HS-27A (cell line): ENCODE results near the gene CHERP.

ENCODE experiments used
- DNase-seq: peaks from one replicate; pipeline ENCODE4 v3.0.0-alpha.2; 2012; ENCODE audit warnings: low read depth, missing footprints

Gene CHERP

DNA sequence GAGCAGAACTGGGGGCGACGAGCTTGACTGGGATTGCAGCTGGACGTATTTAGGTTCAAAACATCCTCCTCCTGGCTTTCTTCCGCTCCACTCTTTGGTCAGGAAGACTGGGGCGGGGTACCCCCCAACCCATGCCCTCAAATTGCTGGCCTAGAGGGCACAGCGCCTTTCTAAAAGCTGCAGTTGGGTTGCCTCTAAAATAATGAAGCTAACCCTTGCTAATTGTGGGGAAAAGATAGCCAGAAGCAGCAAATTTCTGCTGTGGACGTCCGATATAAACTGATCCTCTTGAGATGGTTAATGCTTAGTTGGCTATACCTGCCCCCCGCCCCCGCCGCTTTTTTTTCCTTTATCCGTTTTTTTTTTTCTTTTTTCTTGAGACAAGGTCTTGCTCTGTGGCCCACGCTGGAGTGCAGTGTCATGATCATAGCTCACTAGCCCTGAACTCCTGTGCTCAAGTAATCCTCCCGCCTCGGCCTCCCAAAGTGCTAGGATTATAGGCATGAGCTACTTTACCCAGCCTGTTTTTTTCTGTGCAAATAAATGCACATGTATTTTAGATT, 754 bp upstream of the CHERP start:
- DNase-seq = no peak

DNA sequence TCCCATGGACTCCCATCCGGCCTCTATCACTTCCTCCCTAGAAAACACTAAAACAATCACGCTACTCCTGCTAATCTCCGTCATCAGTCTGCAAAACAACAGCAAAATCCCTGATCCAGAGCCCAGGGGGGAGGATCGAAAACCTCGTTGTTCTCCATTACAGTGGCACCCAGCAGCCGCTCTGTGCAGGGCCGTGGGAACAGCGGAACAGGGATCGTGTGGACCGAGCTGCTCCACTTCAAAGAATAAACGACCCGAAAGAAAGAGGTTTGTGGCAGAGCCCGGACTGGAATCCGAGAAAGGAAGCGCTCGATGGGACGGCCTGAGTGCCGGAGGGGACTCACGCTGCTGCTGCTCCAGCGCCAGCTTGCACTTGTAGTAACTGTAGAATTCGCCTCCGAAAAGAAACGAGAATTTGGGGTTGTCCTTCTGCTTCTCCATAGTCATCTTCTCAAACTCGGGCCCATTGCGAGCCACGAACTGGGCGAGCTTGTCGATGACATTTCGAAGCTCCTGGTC, 652 bp downstream of the CHERP start:
- DNase-seq = peak; percentile 4

DNA sequence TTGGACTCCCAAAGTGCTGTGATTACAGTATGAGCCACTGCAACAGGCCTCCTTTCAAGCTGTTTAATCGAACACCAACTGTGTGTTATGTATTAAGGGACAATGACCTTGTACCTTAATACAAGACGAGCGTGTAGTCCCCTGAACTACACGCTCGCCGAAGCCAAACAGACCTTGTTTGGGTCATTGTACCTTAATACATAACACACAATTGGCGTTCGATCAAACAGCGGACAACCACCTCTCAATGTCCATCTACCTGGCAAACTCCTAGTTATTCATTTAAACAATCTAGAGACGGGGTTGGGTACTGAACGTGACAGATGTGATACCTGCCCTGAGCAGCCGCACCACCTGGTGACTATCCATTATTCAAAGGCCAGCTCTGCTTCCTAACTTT, 1.3 kb downstream of the CHERP start:
- DNase-seq = no peak

DNA sequence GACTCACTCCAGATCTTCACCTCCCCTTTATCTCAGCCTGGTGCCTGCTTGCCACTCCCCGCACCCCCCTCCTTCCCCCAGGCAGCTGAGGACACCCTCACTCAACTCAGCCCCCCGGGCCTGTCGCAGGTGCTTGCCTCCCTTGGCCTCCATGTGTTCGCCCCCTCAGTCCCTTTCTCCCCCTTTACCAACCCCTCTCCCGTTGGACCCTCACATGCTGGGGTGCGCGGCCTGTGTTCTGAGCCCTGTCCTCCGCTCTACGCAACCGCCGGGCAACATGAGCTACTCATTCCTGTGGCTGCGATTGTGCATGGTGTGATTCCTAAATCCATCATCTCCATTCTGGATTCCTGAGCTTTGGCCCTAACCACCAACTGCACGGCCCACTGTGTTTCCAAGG, 5.1 kb downstream of the CHERP start:
- no peak for DNase-seq

DNA sequence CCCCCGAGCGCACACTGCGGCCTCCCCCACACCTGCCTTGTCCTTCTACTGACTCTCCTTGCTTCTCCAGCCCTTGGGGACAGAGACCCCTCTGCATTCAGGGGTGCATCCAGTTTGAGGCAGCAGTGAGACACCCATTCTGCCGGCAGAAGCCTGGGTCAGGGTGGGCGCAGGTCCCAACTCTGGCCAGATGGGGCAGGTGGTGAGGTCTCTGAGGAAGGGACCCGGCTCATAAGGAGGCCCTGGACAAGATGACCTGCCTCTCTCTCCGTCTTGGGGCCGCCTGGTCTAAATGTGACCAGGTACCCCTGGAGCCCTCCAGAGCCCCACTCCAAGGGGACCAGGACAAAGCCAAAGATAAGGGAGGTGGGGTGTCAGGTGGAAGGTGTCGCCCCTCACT, 6.1 kb downstream of the CHERP start:
- DNase-seq = no peak

DNA sequence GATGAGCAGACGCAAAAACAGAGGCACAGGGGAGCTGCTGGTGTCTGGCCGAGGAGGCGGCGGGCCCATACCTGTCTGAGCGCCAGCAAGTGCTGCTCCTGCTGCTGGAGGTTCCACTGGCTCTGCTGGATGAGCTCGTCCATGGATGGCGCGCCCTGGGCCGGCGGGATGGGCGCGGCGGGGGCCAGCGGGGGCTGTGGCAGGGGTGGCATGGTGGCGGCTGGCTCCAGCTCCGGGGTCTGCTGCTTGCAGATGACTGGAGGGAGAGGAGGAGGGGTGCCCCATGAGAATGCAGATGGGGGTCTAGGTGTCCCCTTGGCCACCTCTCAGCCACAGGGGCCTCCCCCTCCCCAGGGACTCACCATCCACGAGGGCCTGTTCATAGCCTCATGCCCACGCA, 6.9 kb downstream of the CHERP start:
- DNase-seq = no peak

DNA sequence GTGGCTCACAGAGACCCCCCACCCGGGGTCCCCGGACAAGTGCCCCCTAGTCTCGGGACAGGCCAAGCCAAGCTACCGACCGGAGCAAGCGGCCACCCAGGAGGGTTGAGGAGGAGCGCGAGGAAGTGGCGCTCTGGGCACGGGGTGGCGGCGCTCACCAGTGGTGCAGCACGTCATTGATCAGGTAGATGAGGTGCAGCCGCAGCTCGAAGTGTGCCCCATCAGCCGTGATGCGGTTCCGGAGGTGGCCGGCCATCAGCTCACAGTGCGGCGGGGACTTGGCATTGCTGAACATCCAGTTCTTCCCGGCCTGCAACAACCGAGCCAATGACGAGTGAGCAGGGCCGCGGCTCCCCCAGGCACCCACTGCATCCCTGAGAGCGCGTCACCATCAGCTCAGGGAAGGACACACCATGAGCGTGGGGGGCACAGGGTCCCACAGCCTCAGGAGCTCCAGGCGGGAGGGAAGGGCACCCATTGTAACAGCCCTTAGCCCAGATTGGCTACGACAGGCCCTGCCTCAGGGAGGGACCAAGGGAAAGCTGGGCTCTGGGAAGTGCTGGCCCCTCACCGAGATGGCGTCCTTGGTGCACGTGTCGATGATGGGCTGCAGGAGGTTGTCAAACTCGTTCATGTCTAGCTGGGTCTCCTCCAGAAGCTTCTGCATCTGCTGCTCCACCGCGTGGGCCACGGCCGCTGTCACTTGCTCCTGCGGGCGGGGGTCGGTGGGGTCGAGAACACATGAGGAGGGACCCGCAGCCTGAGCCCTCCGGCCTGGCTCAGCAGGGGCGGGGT, 9.6 kb downstream of the CHERP start:
- DNase-seq = no peak

DNA sequence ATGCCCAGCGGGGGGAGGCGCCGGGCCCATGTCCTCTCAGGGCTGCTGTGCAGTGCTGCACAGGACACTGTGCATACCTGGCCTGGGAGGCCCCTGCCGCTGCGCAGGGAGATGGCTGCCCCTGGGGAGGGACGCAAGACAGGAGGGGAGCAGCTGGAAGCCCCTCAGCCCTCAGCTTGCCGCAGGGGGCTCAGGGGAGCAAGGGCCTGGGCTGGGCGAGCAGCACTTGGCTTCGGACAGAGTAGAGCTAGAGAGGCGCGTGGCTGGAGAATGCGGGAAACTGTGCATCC, 10.9 kb downstream of the CHERP start:
- no peak for DNase-seq

DNA sequence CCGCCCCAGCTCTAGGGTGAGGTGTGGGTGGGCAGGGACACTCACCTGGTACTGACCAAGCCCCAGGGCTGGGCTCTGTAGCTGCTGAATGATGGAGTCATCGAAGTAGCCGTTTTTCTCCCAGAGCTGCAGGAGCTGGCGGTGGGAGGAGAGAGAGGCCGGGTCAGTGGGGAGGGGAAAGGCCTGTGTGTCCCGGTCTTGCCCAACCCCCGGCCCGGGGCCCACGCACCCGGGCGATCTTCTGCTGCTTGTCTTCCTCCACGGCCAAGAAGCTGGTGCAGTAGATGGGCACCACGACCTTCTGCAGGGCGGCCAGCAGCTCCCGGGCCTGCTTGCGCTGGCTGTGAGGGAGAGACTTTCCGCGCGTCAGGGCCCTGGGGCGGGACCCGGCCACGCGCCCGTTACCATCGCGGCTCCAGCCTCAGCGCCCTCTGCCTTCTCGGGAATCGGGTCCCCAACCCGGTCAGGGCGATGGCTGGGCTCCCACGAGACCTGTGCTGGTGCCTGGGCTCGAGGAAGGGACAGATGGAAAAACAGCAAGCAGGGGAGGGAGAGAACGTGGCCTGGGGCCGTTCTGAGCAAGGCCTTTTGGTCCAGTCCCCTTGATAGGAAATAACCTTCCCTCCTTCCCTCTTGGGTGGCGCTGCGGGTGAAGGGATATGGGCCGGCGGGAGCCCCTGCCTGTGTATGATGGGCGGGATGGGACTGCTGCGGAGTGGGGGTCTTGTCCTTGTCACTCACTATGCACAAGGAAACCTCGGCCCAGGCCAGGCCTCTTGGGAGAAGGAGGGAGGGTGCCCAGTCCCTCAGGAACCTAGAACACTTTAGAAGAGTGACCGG, 11.5 kb downstream of the CHERP start:
- no peak for DNase-seq

DNA sequence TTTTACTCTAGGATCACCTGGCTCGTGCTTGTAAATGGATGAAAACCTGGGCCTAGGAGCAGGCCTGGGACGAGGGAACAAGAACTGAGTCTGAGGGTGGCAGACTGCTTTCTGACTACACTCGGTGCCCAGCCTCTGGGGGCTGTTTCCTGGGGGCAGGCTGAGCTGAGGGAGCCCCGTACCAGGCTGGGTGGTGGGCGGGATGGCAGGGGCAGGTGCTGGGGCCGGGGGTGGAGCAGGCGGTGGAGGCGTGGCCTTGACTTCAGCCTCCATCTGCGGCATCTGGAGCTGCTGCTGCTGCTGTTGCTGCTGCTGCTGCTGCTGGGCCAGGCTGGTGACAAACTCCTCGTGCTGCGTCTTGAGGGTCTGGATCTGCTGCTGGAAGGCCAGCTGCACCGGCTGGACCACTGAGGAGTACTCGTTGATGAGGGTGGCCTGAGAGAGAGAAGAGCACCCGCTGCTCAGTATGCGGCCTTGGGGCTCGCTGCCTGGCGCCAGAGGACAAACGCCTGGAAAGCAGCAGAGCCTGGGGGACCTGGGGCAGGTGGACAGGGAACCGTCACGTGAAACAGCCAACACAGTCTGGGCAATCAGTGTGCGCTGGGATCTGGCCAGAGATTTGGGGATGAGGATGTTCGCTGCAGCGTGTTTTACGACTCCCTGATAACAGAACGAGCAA, 12.6 kb downstream of the CHERP start:
- no peak for DNase-seq

DNA sequence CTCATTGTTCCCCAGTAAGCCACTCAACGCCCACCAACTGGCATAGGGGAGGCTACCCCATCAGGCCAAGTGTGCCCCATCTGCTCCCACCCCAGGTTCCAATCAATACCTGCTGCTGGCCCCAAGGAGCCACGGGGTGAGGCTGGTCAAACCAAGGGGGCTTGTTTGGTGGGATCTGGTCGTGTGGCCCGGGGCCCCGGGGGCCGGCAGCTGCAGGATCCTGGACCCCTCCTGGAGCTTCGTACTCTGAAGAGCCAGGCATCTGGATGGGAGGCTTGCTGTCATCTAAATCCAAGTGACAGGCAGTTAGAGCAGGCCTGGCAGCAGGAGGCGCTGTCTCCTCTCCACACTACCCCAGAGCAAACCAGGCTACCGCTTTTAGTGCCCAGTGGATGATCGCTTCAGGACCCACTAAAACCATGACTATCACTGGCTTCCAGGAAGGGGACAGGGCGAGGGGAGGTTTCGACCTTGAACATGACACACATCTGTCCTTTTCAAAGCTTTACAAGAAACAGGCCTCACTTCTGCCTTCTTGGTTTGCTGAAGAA, 14.2 kb downstream of the CHERP start:
- no peak for DNase-seq

DNA sequence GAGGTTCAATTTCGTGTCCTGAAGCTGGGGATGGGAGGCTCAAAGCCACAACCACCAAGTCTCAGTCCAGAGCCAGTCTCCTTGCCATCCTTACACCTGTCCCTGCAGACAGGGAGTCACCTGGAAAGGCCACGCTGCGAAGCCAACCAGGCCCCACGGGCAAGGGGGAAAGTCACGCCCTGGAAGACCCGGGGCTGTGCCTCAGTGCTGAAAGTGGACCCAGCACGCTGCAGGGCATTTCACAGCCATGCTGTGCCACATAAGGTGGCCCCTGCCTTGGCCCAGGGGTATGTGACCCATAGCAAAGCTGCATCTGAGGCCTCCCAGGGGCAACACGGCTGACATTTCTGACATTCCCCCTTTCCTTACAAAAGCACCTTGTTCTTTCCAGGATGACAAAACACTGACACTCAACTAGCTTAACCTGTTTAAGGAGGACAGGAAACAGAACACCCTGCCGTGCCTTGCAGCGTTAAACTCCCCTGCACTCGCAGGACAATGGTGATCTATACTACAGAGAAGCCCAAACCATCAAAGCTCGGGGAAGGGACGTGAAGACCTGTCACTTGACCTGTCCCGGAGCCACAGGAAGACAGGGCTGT, 14.8 kb downstream of the CHERP start:
- no peak for DNase-seq

DNA sequence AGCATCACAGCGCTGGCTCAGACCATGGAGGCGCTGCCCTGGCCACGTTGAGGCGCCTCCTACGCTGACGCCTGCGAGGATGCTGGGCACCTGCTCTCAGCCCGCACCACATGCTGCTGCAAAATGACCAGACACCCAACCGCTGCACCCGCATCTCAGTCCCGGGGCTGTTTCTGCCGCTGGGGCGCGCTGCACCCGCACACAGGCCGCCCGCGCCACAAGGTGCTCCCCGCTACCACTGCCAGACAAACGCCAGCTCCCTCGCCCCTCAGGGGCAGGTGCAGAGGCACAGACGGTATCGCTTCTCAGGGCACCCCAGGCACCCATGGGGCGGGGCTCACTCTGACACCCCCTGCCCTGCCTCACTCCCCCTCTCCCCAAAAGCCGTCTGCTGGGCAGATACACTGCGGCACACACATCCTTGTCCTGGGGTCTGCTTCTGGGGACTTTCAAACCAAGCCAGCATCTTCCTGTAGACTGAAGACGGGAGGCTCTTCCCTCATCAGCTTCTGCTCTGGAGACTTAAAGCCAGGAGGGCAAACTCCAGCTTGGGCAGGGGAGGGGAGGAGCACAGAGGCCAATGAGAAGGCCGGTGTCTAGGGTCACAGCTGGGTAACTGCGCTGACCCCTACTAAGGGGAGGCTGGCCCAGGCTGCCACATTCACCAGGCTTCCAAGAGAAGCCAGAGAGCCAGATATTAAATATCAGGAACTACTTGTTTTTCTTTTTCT, 16.3 kb downstream of the CHERP start:
- no peak for DNase-seq

DNA sequence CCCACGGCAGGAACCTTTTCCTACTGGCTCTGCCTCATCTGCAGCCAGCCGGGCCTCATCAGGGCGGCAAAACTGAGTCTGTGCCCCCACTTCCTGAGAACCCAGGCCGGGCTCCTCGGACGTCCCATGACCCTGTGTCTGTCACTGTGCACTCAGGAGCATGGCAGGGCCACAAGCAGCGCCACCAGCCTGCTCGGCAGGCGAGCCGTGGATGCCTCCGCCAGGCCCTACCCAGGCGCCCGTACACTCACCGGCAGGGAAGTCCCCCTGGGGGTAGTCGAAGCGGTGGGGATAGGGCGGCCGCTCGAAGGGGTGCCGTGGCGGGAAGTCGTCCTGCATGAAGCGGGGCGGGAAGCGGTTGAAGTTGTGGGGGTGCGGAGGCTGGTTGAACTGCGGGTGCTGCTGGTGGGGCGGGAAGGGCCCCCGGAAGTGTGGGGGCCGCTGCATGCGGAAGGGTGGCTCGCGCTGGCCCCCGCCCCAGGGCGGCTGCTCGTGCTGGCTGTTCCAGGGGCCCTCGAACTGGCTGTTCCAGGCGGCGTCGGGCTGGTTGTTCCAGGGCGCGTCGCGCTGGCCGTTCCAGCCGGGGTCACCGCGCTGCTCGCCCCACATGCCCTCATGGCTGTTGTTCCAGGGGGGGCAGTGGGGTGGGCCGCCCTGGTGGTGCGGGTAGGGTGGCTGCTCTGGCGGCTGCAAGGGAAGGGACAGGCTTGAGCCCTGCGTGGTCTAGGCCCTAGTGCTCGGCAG, 17.1 kb downstream of the CHERP start:
- DNase-seq = no peak

DNA sequence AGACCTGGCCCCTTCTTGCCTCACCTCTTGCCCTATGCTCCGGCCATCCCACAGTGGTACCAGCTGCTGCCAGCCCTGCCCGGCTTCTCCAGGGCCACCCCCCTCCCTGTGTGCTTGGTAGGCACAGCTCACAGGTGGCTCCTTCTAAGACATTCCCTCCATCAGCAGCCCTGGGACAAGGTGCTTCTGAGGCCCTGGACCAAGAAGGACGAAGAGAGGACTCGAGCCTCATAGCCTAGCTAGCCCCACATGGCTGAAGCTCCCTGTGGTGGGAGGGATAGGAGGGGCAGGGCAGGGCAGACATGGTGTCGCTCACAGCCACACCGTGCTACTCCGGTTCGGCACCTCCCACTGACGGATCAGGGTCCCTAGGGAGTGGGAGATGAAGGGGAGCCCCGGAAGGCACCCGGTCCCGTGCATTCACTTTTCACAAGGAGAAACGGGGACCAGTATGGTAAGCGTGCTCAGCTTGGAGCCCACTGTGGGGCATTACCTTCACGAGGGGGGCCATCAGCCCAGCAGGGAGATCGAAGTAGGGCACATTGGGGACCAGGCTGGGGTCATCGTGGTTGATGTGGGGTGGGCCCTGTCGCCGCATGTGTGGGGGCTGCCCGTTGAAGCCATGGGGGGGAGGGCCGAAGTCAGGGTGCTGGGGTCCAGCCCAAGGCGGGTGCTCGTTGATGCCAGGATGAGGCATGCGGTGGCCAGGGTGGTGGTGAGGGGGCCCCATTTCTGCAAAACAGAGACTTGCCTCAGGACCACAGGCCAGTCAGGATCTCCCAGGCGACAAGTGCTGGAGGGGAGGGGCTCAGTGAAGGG, 19.5 kb downstream of the CHERP start:
- no peak for DNase-seq

DNA sequence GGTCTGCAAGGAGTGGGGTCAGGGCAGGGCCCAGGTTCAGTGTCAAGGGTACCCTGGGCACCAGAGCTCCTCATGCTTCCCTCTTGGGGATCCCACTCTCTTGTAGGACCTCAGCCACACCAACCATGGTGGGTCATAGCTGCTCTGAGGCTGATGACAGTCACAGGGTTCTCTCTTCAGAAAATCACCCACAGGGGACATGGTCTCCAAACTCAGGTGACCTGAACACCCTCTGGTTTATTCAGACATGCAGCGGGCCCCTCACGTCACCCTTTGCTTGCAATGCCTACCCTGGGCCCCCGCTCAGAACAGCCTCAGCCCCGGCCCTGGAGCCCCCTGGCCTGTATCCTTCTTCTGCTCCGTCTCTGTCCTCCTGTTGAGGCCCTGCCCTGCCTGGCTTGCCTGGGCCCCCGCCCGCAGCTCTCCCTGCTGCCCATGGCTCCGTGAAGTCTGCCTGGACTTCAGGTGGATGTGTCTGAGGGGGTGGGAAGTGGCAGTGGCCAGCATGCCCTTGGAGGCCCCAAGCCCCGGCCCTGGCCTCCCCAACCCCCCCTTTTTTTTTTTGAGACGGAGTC, 20.4 kb downstream of the CHERP start:
- DNase-seq = no peak

DNA sequence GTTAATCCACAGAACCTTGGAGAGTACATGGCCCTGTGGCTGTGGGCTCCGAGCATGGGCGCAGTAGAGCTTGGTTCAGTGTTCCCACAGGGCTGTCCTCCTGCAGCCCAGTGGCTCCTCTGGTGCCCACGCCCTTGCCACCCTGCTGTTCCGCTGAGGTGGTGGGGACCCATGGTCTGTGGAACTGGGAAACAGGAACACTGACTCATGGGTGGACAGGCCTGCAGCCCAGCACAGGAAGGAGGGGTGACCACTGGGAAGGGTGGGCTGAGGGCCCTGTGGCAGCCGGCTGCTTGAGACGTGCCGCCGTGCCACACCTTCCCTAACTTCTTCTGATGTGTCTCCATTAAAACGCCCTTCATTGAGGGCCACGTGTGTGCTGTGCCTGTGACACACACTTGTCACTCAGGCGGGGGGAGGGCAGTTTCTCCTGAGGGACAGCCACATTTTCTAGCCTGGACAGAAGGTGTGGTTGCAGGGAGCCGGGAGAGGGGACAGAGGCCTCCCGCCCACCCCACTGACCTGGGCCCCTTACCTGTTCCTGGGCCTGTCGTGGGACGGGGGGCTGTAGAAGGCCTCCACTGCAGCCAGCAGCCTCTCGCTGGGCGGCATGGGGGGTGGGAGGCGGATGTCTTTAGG, 21.1 kb downstream of the CHERP start:
- DNase-seq = no peak

DNA sequence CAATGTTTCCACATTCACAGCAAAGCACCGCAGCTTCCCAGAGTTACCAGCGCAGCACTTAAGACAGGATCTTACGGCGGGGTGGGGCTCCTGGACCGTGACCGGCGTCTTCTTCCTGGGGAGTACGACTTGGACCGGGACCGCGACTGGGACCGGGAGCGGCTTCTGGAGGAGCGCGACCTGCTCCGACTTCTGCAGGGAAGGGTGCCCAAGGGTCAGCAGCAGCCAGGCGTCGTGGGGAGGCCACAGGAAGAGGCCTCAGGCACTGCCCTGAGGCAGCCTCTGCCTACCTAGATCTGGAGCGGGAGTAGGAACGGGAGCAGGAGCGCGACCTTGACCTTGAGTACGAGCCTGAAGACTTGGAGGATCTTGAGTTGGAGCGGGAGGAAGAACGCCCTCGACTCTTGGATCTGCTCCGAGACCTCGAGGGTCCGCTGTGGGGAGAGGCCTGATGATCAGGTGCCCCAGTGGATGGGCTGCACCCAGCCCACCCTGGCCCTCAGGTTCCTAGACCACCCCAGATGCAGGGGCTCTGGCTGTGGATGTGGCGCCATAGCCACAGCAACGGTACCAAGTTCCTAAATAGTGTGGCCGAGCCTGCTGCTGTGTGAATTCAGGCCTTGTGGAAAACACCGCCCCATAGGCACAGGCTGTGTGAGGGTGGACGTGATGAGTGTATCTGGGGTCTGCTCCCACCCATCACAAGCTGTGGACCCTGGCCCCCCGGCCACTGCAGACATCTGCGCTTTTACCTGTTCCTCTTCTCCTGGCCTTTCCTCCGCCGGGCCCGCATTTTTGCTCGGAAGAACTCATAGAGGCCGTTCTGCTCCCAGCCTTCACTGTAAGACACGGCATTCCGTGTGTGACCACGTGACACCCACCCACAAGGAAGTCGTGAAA, 21.9 kb downstream of the CHERP start:
- DNase-seq = no peak
